Eye (tissue), 1 donor: Measurements from ENCODE around the gene DLGAP4.
A peak's percentile ranks its signal among the peaks of the same experiment; 100 is the strongest.

Experiments used
- DNase-seq: peaks from one replicate; pipeline ENCODE4 v3.0.0-alpha.2; 2015

The DLGAP4 gene

DNA sequence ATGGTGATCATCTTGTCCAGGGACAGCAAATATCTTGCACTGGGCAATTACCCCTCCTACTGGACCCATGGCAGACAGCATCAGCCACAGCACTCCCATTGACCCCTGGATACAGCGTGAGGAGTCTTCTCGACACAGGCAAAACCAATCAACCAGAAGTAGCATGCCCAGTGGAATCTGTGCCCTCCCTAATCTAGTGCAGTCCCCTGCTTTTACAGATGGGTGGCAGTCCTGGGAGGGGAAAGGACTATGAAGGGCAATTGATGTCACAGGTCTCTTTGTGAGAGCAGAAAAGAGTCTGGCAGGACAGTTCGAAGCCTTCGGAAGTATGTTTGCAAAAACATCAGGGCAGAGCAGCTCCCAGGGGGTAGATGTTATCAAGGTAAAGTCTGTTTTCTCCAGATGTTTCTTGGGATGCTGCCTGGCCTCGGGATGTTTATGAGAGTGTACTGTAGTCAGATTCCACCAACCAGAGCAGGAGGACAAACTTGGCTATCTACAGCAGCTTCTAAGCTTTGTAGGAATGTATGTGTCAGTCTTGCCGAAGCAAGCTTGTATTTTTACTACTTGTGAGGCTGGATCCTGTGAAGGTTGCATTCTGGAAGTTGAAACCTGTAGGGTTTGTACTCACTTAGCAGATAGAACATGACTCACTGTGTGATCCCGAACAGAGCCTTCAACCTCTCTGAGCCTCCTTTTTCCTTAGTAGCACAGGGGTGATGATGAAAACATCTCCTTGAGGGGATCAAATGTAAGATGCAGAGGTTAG is 172.2 kb downstream of the DLGAP4 start:
- no peak for DNase-seq

DNA sequence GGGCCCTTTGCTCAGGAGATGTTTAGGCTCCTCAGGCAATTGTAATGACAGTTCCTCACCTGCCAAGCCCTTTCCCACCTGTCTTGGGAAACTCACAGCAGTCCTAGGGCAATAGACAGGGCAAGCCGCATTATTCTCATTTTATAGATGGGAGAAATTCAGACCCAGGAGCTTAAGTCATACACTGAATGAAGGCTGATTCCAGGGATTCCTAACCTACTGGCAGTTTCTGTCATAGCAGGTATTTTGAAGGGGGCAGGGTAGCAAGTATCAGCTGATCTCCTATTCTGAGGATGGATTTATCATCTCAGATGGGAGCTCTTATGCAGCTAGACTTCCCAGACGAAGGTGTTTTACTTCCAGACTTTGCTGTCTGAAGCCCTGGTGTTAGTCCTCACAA is 173.8 kb downstream of the DLGAP4 start:
- no peak for DNase-seq

DNA sequence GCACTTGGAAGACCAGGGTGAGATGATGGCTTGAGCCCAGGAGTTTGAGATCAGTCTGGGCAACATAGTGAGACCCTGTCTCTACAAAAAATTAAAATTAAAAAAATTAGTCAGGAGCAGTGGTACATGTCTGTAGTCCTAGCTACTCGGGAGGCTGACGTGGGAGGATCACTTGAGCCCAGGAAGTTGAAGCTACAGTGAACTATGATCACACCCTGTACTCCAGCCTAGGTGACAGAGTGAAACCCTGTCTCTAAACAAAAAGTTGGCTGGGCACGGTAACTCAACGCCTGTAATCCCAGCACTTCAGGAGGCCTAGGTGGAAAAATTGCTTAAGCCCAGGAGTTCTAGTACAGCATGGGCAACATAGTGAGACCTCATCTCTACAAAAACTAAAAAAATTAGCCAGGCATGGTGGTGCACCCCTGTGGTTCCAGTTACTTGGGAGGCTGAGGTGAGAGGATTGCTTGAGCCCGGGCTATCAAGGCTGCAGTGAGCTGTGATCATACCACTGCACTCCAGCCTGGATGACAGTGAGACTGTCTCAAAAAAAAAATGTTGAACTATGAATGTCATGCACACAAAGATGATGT is 174.4 kb downstream of the DLGAP4 start:
- DNase-seq: no peak

DNA sequence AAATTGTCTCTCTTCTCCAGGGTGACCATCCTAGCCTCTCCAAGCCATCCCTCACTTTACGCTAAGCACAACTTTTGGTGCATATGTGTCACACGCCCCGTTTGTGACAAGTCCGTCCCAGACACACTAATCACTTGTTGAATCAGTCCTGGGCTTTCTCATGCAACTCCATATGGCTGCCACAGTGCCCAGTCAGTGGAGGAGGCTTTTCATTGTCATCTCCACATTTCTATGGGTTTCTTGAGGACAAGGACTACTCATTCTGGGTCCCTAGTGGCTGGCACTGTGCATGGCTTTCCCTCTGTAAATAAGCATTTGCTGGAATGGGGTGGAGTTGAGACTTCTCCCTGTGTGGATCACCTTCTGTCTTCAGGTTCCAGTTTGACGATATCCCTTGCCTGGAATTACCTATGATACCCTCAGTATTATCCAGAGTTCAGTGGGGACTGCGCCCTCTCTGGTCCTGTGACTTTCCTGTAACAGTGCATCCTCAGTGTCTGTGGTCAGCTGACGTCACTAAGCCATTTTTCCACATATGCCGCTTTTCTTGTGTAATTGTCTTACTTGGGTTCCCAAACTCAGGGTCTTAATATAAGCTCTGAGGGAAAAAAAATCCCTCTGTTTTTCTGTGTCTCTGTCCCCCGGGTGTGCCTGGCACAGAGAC is 175.4 kb downstream of the DLGAP4 start:
- DNase-seq: no peak

DNA sequence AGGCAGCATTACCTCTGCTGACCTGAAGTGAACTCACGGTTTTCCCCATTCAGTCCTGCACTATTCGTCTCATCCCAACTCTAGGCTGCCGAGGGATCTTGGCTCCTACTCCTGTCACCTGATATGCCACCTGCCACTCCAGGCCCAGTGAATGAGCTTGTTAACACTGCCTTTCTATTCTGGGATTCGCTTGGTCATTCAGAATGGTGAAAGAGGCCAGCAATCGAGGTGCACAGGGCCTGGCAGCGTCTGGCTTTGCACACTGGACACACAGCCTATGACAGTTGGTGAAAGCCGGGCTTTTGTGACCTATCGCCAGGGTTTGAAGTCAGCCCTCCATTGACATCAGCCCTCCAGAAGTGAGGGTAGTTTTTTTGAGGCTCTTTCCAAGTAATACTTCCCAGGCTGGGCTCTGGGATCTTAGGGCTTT is 175.9 kb downstream of the DLGAP4 start:
- DNase-seq: no peak

DNA sequence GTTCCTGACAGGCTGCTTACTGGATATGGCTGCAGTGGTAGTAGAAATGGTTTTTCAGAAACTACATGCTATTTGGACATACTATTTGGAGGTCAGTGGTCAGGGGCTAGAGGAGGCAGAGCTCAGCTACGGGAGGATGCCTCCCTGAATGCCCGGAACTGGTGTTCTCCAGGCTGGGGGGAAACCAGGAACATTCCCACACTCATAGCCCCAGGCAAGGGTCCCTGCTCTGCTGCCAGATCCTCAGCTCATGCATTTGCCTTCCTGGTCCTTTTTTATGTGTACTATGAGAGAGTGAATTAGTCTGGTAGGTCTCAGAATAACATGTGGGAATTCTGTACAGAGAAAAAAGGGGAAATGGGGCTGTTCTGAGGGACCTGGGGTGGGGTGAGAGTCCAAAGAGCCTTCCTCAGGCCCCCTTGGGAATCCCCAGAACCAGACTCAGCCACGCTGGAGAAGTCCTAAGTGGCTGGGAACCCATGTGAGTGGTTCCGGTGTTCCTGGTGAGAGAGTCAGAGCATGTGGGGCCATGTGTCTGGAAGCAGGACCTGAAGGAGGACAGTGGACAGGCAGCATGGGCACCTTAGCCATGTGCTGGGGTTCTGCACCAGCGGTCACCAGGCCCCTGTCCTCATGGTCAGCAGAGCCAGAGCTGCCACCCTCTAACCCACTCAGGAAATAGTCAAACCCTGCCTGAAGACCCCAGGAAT is 177.2 kb downstream of the DLGAP4 start:
- no peak for DNase-seq

DNA sequence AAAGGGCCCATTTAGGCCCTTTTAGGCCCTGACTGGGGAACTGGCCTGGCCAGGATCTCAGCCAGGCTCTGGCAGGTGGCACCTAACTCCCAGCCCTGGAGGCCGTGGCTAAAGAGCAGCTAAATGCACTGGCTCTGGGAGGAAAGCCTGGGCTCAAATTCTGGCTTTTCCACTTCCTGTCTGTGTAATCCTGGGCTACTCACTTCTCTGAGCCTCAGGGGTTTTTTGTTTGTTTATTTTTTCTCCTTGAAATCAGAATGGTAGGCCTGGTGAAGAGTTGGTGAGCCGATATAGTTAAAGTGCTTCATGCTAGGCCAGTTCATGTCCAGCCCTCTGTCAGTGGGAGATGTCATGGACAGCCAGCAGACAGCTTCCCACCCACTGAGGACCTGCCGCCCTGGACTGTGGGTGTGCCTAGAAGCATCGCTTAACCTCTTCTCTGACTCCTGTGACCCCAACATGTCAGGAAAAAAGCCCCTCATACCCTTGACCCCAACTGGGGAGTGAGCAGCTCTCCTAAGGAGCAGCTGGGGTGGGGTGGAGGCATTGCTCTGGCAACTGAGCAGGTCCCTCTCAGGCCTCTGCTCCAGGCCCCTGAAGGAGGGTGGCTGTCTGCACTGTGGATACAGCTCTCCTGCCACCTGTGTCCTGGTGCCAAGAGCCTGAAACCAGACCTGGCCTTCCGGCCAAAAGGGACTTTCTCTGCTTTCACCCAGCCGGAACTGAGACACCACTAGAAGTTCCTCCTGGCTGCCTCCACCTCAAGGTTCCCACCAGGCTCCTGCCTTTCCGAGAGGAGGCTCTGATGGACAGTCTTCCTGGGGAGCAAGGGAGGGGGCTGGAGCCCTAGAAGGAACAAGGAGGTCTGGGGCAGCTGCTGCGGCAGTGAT is 178.0 kb downstream of the DLGAP4 start:
- no peak for DNase-seq

DNA sequence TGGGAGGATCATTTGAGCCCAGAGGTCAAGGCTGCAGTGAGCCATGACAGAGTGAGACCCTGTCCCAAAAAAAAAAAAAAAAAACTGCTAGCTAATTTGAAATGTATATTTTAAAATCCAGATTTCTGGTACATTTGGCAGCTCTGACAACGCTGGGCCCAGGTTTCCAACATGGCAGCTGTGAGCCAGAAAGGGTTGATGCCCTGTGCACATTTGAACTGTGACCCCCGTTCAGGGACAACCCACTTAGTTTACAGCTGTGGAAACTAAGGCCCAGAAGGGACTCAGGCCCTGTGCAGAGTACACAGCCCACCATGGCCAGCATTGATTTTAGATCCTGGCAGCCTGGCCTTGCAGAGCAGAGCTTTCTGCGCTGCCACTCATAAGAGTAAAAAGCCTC is 179.1 kb downstream of the DLGAP4 start:
- no peak for DNase-seq

DNA sequence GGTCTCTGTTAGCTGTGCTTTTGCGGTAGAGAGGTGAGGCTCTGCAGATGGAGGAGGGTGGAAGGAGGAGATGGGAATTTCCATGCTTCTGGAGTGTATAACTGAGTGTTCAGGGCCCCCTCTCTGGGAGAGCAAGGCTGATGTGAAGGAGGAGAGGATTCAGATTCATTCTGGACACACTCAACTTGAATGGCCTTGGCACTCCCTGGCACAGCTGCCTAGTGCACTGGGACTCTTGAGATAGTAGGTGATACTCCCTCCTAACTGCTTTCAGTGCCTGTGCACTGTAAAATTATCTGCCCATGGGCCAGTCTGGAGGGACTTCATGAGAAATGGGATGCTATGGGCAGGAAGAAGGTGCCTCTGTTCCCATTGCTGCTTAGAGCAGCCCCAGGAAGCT is 180.9 kb downstream of the DLGAP4 start:
- no peak for DNase-seq

DNA sequence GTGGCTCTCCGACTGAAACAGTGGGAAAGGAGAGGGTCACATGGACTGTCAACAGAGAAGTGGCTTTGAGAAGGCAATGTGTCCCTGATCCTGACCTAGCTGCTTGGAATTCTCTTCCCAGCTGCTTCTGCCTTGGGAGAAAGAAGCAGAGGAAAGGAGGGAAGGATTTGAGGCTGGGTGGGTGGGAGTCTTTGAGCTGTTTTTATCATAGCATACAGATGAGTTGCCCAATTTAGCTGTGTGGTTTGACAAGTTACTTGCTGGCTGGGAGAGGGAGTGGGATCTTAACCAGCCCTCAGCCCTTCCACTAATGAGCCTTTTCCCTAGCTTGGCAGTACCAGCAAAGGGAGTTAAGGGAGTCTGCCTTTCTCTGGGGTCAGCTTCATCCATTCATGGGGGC is 184.1 kb downstream of the DLGAP4 start:
- no peak for DNase-seq

DNA sequence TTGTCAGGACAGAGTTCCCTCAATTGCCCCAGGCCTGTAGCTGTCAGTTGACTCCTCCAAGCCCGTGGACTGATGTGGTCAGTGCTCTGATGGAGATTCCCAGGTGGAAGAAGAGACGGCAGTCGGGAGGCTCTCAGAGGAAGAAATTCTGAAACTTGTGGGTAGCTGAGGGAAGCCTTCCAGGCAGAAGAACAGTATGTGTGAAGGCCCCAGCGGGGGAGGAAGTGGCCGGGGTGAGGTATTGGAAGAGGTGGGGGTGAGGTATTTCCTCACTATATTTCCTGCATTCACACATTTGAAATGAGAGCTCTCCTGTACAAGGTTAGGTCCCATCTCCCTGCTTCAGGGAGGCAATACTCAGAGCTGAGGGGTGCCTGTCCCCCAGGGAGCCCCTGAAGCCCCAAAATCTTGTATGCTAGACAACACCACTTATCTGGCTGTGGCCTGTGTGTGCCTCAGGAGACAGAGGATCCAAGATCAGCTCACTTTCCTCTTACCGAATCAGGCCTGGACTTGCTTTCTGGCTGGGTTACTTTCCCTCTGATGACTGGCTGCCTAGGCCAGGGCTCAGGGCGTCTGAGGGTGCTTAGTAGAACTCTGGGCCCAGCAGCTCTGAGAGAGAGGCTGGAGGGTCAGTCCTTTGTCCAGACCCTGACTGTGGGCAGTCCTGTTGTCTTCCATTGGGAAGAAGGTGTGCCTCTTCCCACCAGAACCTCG is 185.9 kb downstream of the DLGAP4 start:
- no peak for DNase-seq

DNA sequence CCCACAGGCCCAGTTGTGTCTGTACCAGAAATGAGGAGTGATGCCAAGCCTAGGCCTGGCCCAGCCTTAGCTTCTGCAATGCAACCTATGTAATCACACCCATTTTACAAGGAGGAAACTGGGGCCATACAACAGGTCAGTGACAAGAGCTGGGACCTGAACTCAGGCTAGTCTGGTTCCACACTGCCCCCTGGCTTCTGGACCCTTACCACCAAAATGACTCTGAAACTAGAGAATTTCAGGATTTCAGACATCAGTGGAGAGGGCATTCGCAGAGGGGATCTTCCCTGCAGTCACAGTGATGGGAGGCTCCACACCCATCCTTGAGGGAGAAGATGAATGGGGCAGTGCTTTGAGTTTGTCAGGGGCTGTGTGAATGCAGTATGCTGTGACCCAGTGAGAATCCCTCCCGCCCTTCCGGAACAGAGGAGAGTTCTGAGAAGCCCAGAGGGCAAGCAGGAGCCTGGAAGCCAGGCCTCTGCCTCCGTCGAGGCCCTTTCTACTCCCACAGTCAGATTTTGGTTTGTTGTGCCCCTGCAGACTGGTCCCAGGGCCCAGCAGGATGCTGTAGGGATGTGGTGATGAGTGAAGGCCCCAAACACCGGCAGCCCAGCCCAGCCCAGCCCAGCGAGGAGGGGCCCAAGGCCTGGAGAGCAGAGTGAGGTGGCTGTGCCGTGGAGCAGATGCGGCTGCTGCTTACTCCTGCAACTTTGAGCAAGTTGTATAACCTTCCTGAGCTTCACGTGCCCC is 187.1 kb downstream of the DLGAP4 start:
- DNase-seq: no peak

DNA sequence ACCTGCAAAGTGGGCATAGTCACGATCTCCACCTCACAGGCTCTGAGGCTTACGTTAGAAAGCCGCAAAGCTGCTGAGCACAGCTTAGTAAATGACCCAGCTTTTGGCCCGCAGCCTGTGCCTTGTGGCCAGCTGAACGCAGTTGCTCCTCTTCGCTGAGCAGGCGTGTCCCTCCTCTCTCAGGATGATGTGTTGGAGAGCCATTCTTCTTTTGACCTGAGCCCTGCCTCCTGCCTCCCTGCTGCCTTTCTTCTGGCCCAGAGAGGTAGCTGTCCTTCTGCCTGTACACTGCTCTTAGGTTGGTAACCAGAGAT is 187.6 kb downstream of the DLGAP4 start:
- DNase-seq: no peak

DNA sequence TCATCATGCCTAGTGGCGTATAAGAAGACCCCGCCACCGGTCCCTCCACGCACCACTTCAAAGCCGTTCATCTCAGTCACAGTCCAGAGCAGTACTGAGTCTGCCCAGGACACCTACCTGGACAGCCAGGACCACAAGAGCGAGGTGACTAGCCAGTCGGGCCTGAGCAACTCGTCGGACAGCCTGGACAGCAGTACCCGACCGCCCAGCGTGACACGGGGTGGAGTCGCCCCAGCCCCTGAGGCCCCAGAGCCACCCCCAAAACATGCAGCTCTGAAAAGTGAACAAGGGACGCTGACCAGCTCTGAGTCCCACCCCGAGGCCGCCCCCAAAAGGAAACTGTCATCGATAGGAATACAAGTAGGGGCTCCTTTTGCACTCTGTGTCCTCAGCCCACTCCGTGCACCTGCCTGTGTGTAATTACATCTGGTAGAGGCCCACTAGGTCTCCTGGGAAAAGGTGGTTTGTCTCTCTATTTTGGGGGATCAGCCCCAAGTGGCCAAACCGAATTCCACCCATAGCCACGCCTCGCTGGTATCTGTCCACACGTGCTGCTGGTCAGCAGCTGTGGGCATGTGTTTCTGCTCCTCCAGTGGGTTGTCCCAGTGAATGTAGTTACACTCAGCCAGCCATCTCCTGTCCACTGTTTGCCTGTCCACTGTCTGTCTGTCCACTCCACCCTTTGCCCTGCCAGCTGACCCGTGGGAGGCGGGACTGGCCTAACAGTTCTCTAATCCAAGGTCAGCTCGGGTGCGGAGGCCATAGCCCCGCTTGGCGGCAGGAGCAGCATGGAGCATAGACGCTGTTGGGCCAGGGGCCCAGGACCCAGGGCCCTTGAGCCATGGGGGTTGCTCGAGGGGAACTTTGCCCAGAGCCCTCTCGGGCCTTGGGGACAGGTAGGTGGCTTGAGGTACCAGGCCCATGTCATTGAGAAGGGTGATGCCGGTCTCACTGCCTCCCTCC is 190.8 kb downstream of the DLGAP4 start:
- DNase-seq: no peak

DNA sequence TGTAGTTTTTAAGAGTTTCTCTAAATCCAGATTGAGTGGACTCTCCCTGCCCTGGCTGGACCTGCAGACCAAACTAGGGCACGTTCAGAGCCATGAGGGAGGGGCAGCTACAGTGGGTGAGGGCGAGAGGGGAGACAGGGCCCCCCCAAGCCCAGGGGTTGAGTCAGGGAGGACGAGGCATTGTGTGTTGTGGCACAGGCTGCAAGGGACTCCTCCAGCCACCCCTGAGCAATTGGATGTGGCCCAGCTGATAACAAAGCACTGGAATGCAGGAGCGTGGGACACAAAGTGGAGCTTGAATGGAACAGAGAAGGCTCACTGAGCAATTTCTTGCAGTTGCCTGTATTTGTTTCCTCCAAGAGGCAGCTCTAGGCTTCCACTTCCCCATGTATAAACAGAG is 191.7 kb downstream of the DLGAP4 start:
- peak; percentile 74 for DNase-seq

DNA sequence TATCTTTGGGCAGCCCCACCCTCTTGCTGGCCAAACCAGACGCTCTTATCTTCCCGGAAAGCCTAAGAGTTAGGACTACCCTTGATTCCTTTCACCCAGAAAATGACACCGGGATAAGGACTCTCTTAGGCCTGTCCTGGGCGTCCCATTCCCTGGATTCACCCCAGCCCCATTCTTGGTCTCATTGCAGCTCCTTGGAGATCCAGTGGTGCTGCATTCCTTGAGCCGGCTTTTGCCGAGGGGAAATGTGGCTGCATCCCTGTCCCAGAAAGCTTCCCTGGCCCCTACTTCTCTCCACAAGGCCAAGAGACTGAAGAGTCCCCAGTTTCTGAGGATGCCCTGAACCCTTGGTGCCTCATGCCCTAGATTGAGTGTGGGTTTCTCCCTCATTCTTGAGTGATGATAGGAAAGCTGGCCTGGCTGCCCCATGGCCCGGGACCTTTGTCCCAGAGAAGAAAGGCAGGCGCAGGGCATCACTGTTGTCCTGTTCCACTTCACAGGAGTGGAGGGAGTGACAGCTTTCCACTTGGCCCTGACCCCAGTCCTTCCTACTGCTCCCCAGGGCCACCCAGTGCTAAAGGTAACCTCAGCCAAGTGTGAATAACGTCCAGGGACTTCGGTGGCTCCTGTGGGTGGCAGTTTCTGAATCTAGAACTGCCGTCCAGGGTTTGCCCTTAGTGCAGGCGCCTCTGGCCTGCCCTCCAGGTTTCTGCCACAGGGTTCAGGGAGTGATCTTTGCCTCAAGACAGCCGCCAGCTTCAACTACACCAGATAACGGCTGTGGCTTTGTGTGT is 192.4 kb downstream of the DLGAP4 start:
- no peak for DNase-seq

DNA sequence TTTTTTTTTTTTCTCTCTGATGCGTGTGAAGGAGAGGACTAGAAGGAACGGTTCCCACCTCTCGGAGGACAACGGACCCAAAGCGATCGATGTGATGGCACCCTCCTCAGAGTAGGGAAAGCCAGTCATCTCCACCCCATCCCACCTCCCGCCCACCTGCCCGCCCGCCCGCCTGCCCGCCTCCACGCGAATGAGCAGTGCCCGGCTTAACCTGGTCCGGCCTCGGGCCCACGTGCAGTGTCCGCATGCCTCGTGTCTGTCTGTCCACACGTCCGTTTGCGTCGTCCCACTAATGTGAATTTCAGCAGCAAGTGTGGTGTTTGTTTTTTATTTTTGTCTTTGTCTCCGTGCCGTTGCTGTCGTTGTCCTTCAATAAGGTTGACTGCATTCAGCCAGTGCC is 193.1 kb downstream of the DLGAP4 start:
- DNase-seq: no peak

DNA sequence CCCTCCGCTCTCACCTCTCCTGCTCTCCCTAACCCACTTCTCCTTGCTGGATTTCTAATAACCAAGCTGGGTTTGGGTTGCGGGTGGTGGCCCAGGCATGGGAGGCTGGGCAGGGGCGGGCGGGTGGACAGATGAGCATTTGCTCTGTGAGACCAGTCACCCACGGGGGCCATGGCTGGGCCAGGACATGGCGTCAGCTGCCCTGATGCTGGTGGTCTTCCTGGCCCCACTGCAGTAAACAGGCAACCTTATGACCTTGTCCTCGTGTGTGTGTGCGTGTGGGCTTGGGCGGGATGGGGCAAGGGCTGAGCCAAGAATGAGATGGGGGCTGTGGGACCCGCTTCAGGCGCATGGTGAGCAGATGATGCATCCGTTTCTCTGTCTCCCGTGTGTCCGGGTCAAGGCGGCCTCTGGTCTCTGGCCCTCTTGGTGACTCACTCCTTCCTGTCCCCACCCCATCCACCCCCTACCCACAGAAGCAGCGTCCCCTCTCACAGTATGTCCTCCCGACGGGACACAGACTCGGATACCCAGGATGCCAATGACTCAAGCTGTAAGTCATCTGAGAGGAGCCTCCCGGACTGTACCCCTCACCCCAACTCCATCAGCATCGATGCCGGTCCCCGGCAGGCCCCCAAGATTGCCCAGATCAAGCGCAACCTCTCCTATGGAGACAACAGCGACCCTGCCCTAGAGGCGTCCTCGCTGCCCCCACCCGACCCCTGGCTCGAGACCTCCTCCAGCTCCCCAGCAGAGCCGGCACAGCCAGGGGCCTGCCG is 193.8 kb downstream of the DLGAP4 start:
- DNase-seq: no peak
